Measurements from ENCODE around the gene WNT1. TPM values are rescaled to one million over a fixed set of nuclear protein-coding genes. Genes with fewer than 3 reads are reported as not detected.

WNT1 gene
- polyA plus RNA-seq, 3 donors: 0.33 TPM; not detected in 2

DNA sequence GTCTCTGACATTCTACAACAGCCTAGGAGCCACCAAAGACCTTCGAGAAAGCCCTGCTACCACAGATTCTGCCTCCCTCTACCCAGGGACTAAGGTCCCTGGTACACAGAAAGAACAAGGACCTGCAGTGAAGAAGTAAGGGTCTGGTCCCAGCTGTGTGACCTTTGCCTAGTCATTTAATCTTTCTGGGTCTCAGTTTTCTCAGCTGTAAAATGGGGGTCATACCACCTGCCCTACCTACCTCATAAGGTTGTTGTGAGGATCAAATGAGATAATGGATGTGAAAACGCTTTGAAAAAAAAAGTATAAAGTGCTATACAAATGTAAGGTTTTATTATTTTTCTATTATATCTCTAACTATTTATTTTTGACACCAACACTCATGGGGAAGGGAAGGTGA, 45.7 kb downstream of the WNT1 start:
- Mint-ChIP-seq H3K9me3 (peaks cover 0 to 2% (median 0%) of the 10 kb centered on the region in 7 donors), H3K27ac (peak overlapping the region in 1 of 7 donors; percentile 3), H3K27me3 (ENCODE audit: low read depth in 3 of 3) (peaks cover 0 to 1% (median 0%) of the 10 kb centered on the region in 3 donors), H3K4me1 (peaks cover 23% of the 10 kb centered on the region), H3K4me3 (no peak overlapping the region), H3K36me3 (peaks cover 69 to 79% of the 10 kb centered on the region in 2 donors)
- no CpG with 5 or more reads among the region's 2 CpGs for WGBS (ENCODE audit: insufficient coverage)
- no peak overlapping the region for H3K9ac ChIP-seq (ENCODE audit: insufficient read depth, low read length, poor library complexity, severe bottlenecking)
- peaks cover 47% of the 10 kb centered on the region for H4K20me1 ChIP-seq (ENCODE audit: insufficient read depth, low read length)
- peaks cover 16% of the 10 kb centered on the region for H3K79me2 ChIP-seq (ENCODE audit: insufficient read depth, low read length)
- H3K27me3 ChIP-seq (ENCODE audit: control insufficient read depth in 2 of 2, insufficient read depth in 2 of 2, low read length in 2 of 2): no peaks in the 10 kb centered on the region
- no peak overlapping the region for H2AFZ ChIP-seq (ENCODE audit: insufficient read depth, low read depth, low read length, poor library complexity, severe bottlenecking)
- H3K9me3 ChIP-seq (replicated peaks in 1 of 2; ENCODE audit: control insufficient read depth in 1 of 2, insufficient read depth in 1 of 2, low read length in 2 of 2): no peaks in the 10 kb centered on the region
- TF ChIP-seq, protein P1, sequence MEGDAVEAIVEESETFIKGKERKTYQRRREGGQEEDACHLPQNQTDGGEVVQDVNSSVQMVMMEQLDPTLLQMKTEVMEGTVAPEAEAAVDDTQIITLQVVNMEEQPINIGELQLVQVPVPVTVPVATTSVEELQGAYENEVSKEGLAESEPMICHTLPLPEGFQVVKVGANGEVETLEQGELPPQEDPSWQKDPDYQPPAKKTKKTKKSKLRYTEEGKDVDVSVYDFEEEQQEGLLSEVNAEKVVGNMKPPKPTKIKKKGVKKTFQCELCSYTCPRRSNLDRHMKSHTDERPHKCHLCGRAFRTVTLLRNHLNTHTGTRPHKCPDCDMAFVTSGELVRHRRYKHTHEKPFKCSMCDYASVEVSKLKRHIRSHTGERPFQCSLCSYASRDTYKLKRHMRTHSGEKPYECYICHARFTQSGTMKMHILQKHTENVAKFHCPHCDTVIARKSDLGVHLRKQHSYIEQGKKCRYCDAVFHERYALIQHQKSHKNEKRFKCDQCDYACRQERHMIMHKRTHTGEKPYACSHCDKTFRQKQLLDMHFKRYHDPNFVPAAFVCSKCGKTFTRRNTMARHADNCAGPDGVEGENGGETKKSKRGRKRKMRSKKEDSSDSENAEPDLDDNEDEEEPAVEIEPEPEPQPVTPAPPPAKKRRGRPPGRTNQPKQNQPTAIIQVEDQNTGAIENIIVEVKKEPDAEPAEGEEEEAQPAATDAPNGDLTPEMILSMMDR (IDR thresholded peaks at IDR 0.05): no peak
- no peak overlapping the region for H3K4me3 ChIP-seq (replicated peaks in 1 of 3; ENCODE audit: low read depth in 2 of 3, low read length in 3 of 3)
- peaks cover 80 to 83% of the 10 kb centered on the region in 2 donors for H3K36me3 ChIP-seq (replicated peaks in 1 of 2; ENCODE audit: control insufficient read depth in 1 of 2, insufficient read depth in 2 of 2, low read length in 2 of 2)
- no peak for DNase-seq
- peaks cover 15 to 16% of the 10 kb centered on the region in 2 donors for H3K4me1 ChIP-seq (ENCODE audit: control insufficient read depth in 1 of 2, insufficient read depth in 2 of 2, low read length in 2 of 2)
- intact Hi-C loops (cut with micrococcal nuclease): no loop called here
- H3K4me2 ChIP-seq (replicated peaks; ENCODE audit: extremely low read depth, low read length, poor library complexity, severe bottlenecking): no peak overlapping the region
- peak overlapping the region in 1 of 2 donors; percentile 9 for H3K27ac ChIP-seq (ENCODE audit: low read depth in 1 of 2, low read length in 2 of 2)

DNA sequence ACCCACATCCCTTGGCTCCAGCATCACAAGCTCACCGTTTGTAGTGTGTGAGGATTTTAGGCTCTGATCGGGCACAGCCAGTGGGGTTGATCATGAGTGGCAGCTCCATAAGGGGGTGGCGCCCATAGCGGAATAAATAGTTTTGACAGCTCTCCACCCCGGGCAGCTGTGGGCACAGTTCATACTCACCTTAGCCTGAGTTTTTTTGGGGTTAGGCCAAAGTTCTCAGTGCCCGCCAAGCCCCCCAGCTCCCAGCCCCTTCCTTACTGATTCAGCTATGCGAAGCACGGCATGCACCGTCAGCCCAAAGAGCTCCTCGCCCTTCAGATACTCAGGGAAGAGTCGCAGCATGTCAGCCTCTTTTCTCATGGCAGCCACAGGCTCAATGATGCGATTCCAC, 46.4 kb downstream of the WNT1 start:
- Mint-ChIP-seq H3K27me3 (ENCODE audit: low read depth in 3 of 3) (peaks cover 0 to 1% (median 0%) of the 10 kb centered on the region in 3 donors), H3K9me3 (peaks cover 0 to 2% (median 0%) of the 10 kb centered on the region in 7 donors), H3K36me3 (peaks cover 76 to 86% of the 10 kb centered on the region in 2 donors), H3K4me3 (no peak overlapping the region), H3K27ac (peak overlapping the region in 5 of 7 donors; percentile 60 to 91 (median 71)), H3K4me1 (peaks cover 21% of the 10 kb centered on the region)
- no peaks in the 10 kb centered on the region for H3K27me3 ChIP-seq (ENCODE audit: control insufficient read depth in 2 of 2, insufficient read depth in 2 of 2, low read length in 2 of 2)
- H3K4me1 ChIP-seq (ENCODE audit: control insufficient read depth in 1 of 2, insufficient read depth in 2 of 2, low read length in 2 of 2): peaks cover 11 to 13% of the 10 kb centered on the region in 2 donors
- intact Hi-C loops (cut with micrococcal nuclease): no loop called here
- H3K4me2 ChIP-seq (replicated peaks; ENCODE audit: extremely low read depth, low read length, poor library complexity, severe bottlenecking): no peak overlapping the region
- no peak overlapping the region for H3K9ac ChIP-seq (ENCODE audit: insufficient read depth, low read length, poor library complexity, severe bottlenecking)
- no peaks in the 10 kb centered on the region for H3K9me3 ChIP-seq (replicated peaks in 1 of 2; ENCODE audit: control insufficient read depth in 1 of 2, insufficient read depth in 1 of 2, low read length in 2 of 2)
- peaks cover 16% of the 10 kb centered on the region for H3K79me2 ChIP-seq (ENCODE audit: insufficient read depth, low read length)
- TF ChIP-seq, protein P1 (IDR thresholded peaks at IDR 0.05): no peak
- peaks cover 87 to 90% of the 10 kb centered on the region in 2 donors for H3K36me3 ChIP-seq (replicated peaks in 1 of 2; ENCODE audit: control insufficient read depth in 1 of 2, insufficient read depth in 2 of 2, low read length in 2 of 2)
- H4K20me1 ChIP-seq (ENCODE audit: insufficient read depth, low read length): peaks cover 54% of the 10 kb centered on the region
- no peak overlapping the region for H3K27ac ChIP-seq (ENCODE audit: low read depth in 1 of 2, low read length in 2 of 2)
- WGBS (ENCODE audit: insufficient coverage): 98% methylated on average over 8 of the region's 12 CpGs
- no peak for DNase-seq
- H2AFZ ChIP-seq (ENCODE audit: insufficient read depth, low read depth, low read length, poor library complexity, severe bottlenecking): no peak overlapping the region
- H3K4me3 ChIP-seq (replicated peaks in 1 of 3; ENCODE audit: low read depth in 2 of 3, low read length in 3 of 3): no peak overlapping the region
